Lower leg skin (tissue), 4 donors: ENCODE data around the gene CHTF18. TPM values are rescaled to one million over a fixed set of nuclear protein-coding genes. Genes with fewer than 3 reads are reported as not detected.

ENCODE experiments used
- DNase-seq, 2 donors: peaks; one replicate each; pipeline ENCODE4 v3.0.0-alpha.2; 2019; ENCODE audit warnings: low spot score in 2 of 2
- H3K4me3 ChIP-seq: fragments of 200-600 bp; sonication (generic); 2 replicates; pipeline ENCODE4 v1.5.1; 2017; ENCODE audit warnings: mild to moderate bottlenecking, low read depth; ENCODE audit not compliant: poor library complexity, severe bottlenecking
- POLR2A ChIP-seq, 2 donors: fragments of 450-650 bp; IDR thresholded peaks; one replicate each; pipeline ENCODE4 v1.6.1; 2016 to 2017; ENCODE audit warnings: antibody characterized with exemption in 2 of 2, mild to moderate bottlenecking in 1 of 2, moderate library complexity in 1 of 2
- WGBS, 2 donors: methylation state at CpG; one replicate each; pipeline ENCODE4 v1.1.5; 2018; 5-methylcytosine and 5-hydroxymethylcytosine counted together
- intact Hi-C: fragments of 100-400 bp; cut with DNase I; formaldehyde crosslinking; loops from one replicate; pipeline ENCODE4 v1.15.0; 2023; ENCODE audit warnings: low total_unique reads
- total RNA-seq, 4 donors: library from RNA; depleted of rRNA; stranded (reverse); fragments of >200 nt; gene quantifications; one replicate each; pipeline ENCODE4 v1.1.0, GENCODE V29; 2016
- TF ChIP-seq, protein P1 (sequence below), 3 donors: fragments of 450-650 bp; IDR thresholded peaks; one replicate each; pipeline ENCODE4 v1.5.1; 2016; ENCODE audit warnings: antibody characterized with exemption in 3 of 3, mild to moderate bottlenecking in 3 of 3, moderate library complexity in 2 of 3

CHTF18 gene
- total RNA-seq, 4 donors from 2014 or later: 4.6 to 23.4 (median 12.2) TPM

DNA sequence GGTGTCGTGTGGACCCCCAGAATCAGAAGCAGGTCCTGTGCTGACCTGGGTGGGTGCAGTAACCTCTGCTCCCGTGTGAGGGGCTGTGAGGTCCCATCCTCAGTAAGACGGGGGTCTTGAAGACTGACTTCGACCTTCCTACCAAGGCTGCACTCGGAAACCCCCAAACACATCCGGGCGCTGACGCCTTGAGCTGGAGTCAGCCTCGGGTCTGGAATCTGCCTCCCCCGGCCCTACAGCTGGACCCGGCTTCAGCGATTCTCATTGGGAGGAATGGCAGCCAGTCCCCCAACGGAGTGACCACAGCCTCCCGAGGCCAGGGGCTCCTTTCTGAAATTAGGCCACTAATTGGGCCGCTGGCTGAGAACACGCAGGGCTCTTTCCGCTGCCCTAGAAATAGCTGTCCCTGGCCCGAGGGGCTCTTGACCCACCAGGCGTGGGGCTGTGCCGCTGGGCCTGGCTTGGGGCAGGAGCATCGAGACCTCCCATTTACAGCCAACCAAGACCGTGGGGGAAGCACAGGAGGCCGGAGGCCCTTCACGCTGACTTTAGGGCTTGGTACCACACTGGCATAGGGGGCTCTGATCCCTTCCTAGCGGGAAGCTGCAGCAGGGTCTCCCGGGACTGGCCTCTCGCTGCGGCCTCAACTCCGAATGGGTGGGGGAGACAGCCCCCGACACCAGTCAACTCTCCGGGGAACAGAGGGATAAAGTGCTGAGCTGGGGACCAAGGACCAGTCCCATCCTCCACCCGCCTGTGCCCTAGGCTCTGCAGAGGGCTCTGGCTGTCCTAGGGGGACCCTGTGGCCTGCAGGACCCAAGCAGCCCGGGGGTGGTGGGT lies 14.7 kb downstream of the CHTF18 start:
- no peak overlapping the region for H3K4me3 ChIP-seq
- DNase-seq: no peak
- 68 to 73% methylated on average over 33 of the region's 33 CpGs for WGBS, 2 donors
- TF ChIP-seq, protein P1, sequence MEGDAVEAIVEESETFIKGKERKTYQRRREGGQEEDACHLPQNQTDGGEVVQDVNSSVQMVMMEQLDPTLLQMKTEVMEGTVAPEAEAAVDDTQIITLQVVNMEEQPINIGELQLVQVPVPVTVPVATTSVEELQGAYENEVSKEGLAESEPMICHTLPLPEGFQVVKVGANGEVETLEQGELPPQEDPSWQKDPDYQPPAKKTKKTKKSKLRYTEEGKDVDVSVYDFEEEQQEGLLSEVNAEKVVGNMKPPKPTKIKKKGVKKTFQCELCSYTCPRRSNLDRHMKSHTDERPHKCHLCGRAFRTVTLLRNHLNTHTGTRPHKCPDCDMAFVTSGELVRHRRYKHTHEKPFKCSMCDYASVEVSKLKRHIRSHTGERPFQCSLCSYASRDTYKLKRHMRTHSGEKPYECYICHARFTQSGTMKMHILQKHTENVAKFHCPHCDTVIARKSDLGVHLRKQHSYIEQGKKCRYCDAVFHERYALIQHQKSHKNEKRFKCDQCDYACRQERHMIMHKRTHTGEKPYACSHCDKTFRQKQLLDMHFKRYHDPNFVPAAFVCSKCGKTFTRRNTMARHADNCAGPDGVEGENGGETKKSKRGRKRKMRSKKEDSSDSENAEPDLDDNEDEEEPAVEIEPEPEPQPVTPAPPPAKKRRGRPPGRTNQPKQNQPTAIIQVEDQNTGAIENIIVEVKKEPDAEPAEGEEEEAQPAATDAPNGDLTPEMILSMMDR (IDR thresholded peaks at IDR 0.05): no peak
- no peak for TF ChIP-seq POLR2A (IDR thresholded peaks at IDR 0.05)
- intact Hi-C loops: no loop called here

DNA sequence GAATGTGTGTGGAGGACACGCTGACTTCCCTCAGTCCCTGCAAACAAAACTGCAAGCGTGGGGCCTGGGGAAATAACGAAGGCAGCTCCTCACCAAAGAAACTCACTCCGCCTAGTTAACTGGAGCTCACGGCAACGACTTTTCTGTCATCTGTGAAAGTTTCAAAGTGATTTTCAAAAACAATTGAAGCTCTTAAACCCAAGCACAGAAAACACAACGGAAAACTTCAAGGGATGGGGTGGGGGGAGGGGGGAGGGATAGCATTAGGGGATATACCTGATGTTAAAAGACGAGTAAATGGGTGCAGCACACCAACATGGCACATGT lies 15.3 kb downstream of the CHTF18 start:
- intact Hi-C loops: no loop called here
- H3K4me3 ChIP-seq: no peak overlapping the region
- DNase-seq: no peak
- WGBS, 2 donors: 34 to 48% methylated on average over 8 of the region's 8 CpGs
- TF ChIP-seq, protein P1 (IDR thresholded peaks at IDR 0.05): no peak
- TF ChIP-seq POLR2A (IDR thresholded peaks at IDR 0.05): no peak

DNA sequence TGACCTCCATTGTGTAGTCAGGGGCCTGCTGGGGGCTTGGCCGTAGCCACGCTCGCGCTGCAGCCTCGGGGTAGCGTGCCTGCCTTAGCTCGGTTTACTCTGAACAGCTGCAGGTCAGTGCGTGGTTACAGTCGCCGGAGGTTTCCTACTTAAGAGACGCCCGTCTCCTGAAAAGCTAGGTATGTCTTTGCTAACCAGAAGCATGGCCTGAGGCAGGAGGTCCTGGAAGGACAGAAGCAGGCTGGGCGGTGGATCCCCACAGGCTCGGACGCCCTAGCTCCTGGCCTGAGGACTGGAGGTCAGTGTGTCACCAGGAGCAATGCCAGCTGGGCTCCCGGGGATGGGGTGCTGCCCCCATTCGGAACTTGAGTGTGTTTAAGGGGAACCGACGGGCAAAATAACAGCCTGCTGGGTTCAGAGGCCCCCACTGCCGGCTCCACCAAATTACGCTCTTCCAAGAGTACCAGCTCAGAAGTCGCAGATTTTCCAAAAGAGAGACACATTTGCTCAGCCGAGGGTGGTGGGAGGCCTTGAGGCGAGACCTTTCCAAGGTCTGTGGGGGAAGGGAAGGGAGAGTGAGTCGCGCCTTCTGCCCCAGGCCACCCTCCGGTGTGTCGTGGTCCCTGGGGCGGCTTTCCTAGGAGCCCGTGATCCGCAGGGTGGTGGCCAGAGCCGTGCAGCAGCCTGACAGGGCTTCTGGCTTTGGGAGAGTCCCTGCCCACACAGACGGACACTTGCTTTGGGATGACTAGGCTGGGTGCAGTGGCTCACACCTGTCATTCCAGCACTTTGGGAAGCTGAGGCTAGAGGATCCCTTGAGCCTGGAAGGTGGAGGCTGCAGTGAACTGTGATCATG lies 16.0 kb downstream of the CHTF18 start:
- intact Hi-C loops: no loop called here
- no peak for DNase-seq
- TF ChIP-seq, protein P1 (IDR thresholded peaks at IDR 0.05): no peak
- TF ChIP-seq POLR2A (IDR thresholded peaks at IDR 0.05): no peak
- 43 to 50% methylated on average over 32 to 33 of the region's 33 CpGs for WGBS, 2 donors
- H3K4me3 ChIP-seq: no peak overlapping the region

DNA sequence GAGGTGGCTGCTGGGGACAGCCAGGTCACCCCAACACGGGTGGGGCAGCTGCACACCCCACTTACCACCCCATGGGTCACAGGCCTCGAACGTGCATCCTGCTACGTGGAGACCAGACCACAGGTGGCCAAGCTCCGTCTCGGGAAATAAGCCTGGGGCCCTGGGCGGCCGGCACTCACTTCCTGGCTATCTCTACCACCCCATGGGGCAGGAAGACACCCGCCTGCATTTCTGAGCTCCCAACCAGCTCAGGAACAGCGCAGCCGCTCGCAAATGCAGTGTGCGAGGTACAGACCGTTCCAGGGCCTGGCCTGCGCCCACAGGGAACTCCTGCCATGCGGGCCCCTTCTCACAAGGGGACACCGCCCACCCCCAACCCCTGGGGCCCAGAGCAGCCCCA lies 17.1 kb downstream of the CHTF18 start:
- intact Hi-C loops: no loop called here
- WGBS, 2 donors: 76 to 79% methylated on average over 8 to 17 of the region's 17 CpGs
- no peak overlapping the region for H3K4me3 ChIP-seq
- no peak for TF ChIP-seq POLR2A (IDR thresholded peaks at IDR 0.05)
- TF ChIP-seq, protein P1 (IDR thresholded peaks at IDR 0.05): no peak
- no peak for DNase-seq

DNA sequence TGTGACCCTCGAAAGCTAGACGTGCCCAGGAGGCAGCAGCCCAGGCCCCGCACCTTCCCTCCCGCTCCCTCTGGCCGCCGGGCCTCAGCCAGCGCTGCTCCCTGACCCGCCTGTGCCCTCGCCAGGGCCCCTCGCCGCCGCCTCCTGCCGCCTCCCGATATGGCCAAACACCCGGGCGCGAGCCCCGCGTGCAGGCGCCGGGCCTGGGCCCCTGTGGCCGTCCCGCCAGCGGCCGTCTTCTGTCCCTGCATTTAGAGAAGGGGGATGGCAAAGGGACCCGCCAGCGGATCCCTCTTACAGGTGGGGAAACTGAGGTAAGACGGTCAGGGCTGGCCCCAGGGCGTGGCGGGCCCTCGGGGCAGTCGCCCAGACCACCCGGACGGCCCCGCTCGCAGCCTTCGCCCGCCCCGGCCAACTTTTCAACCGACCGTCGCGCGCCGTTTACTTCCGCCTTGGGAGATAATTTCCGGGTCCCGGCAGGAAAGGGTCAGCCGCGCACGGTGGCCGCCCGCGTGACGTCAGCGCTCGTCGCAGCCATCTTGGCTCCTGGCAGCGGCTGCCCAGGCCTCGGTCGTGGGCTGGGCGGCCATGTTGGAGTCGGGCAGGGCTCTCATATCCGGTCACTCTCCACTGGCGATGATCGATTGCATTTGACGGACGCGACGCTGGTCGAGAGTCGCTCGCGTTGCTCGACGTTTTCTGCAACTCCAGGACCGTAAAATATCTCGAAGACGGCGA lies 19.1 kb downstream of the CHTF18 start:
- TF ChIP-seq, protein P1 (IDR thresholded peaks at IDR 0.05): no peak
- peak in 1 of 2 donors; percentile 37 for TF ChIP-seq POLR2A (IDR thresholded peaks at IDR 0.05)
- peak overlapping the region; percentile 53 for H3K4me3 ChIP-seq
- DNase-seq: peak; percentile 84 to 99
- intact Hi-C loops: no loop called here
- 1 to 39% methylated on average over 40 to 48 of the region's 80 CpGs for WGBS, 2 donors
